Measurements from ENCODE around the gene DNAJC11.
"Not testable (repeated sequence)": the region's sequence is repeated elsewhere in the genome, so short reads cannot be mapped to it uniquely, and the experiment has no call there.

Gene DNAJC11

DNA sequence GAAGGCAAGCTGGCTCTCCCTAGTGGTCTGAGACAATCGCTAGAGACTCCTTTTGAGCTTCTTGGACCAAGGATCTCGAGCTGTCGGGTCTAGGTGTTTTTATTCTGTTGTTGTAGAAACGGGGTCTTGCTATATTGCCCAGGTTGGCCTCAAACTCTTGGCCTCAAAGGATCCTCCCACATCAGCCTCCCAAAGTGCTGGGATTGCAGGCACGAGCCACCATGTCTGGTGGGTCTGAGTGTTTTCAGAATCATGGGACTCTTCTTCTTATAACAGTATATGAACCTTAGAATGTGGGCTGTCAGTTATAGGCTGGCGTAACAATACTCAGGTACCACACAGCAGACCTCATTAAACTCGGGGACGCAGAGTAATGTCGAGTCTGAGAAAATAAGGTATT is 33.1 kb downstream of the DNAJC11 start:
- no peak overlapping the region for H3K4me3 ChIP-seq (ENCODE audit: low read length)
- TF ChIP-seq CTCF (conservative IDR thresholded peaks at IDR 0.05; ENCODE audit: low read length), result no peak
- DNase-seq (ENCODE audit: low read depth), result no peak

- no peak for TF ChIP-seq CTCF (conservative IDR thresholded peaks at IDR 0.05; ENCODE audit: low read length)
- no peak overlapping the region for H3K4me3 ChIP-seq (ENCODE audit: low read length)
- DNase-seq (ENCODE audit: low read depth), result no peak
Measured at GRCh38 chr1:6667139-6667538, 34.5 kb downstream of the DNAJC11 start.

DNA sequence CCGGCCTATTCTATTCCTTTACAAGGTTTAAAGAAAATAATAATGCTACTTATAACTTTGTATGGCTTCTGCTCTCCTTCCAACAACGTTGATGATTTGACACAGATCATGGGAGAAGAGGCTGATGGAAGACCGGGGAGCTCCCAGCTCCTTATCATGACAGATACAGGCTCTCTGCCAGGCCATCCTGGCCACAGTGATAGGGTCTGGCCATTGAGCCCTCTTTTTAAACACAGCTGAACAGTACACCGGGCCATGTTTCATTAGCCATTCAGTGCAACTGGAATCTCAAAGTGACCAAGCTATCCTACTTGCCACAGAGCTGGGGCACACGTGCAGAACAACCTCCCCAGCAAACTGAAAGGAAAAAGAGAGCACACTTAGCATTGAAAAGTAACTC is 34.9 kb downstream of the DNAJC11 start:
- no peak for TF ChIP-seq CTCF (conservative IDR thresholded peaks at IDR 0.05; ENCODE audit: low read length)
- no peak for DNase-seq (ENCODE audit: low read depth)
- no peak overlapping the region for H3K4me3 ChIP-seq (ENCODE audit: low read length)

GRCh38 chr1:6662468-6662867 is 39.1 kb downstream of the DNAJC11 start:
- not testable (repeated sequence) for H3K4me3 ChIP-seq (ENCODE audit: low read length)

DNA sequence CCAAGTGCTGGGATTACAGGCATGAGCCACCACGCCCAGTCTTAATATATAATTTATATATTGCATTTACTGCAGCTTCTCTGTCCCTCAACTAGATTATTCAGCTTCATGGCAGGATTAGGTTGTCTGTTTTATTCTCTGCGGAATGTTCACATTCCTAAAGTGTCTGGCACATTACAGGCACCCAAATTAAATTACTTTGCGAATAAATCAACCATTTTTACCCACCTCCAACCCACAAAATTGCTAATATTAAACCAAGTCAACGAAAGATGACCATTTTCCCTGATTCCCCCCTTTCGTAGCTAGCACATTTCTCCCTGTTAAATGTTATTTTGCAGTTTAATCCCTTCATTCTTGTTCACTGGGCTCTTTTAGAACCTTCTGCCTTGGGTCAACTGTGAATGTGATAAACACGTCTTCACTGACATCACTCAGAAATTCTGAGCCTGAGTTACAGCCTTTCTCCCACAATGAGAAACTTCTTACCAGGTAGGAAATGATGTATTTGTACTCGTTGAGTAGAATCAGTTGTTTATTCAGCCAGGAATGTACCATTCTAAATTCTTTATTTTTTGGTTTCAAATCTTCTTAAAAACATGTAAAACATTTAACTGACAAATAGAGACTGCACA is 41.1 kb downstream of the DNAJC11 start:
- no peak overlapping the region for H3K4me3 ChIP-seq (ENCODE audit: low read length)
- TF ChIP-seq CTCF (conservative IDR thresholded peaks at IDR 0.05; ENCODE audit: low read length), result no peak
- no peak for DNase-seq (ENCODE audit: low read depth)

More at GRCh38 chr1:6662468-6662867, 39.1 kb downstream of the DNAJC11 start:
- not testable (repeated sequence) for DNase-seq (ENCODE audit: low read depth)

- TF ChIP-seq CTCF (conservative IDR thresholded peaks at IDR 0.05; ENCODE audit: low read length), result no peak
- no peak overlapping the region for H3K4me3 ChIP-seq (ENCODE audit: low read length)
- no peak for DNase-seq (ENCODE audit: low read depth)
Measured at GRCh38 chr1:6658359-6659060, 43.1 kb downstream of the DNAJC11 start.

GRCh38 chr1:6657138-6657537 is 44.5 kb downstream of the DNAJC11 start:
- TF ChIP-seq CTCF (conservative IDR thresholded peaks at IDR 0.05; ENCODE audit: low read length), result no peak
- no peak for DNase-seq (ENCODE audit: low read depth)
- H3K4me3 ChIP-seq (ENCODE audit: low read length), result no peak overlapping the region
